CD4-positive, alpha-beta T cell (primary cell): ENCODE data around the gene HHATL. TPM values are rescaled to one million over a fixed set of nuclear protein-coding genes. Genes with fewer than 3 reads are reported as not detected.

Experiments
- ATAC-seq: fragments of 200-7000 bp; cut with Tn5 transposase; one replicate; pipeline ENCODE4 v1.10.0; 2022; ENCODE audit warnings: mild to moderate bottlenecking; ENCODE audit not compliant: poor library complexity
- CTCF ChIA-PET: fragments of 350-600 bp; sonication (Branson Sonifier 250); formaldehyde crosslinking; loops from one replicate; lab custom pipeline; 2021; ENCODE audit warnings: antibody characterized with exemption, inconsistent platforms; lab: Charles Lee
- POLR2A ChIA-PET: fragments of 350-600 bp; sonication (Branson Sonifier 250); formaldehyde crosslinking; loops from one replicate; lab custom pipeline; 2021; ENCODE audit warnings: antibody characterized with exemption, inconsistent platforms; lab: Charles Lee
- DNase-seq, 14 experiments: peaks; one replicate each; pipeline ENCODE4 v3.0.0-alpha.2; 2013 to 2020; ENCODE audit warnings: mixed read lengths in 2 of 14
- H3K27ac ChIP-seq, 2 donors: one replicate each; pipeline versions ENCODE4 v1.5.1 to v1.7.0; 2013; ENCODE audit warnings: low read length in 2 of 2, low read depth in 1 of 2, mild to moderate bottlenecking in 1 of 2
- H3K27me3 ChIP-seq, 2 experiments: 1 replicate in 1 of 2; 2 replicates in 1 of 2; pipeline versions ENCODE4 v1.6.1 to v1.7.0; 2013; ENCODE audit warnings: low read length in 2 of 2, control low read depth in 1 of 2, mild to moderate bottlenecking in 1 of 2, moderate library complexity in 1 of 2; ENCODE audit not compliant: insufficient read depth in 2 of 2, control insufficient read depth in 1 of 2
- H3K36me3 ChIP-seq: one replicate; pipeline ENCODE4 v1.6.1; 2013; ENCODE audit warnings: low read length, control low read depth; ENCODE audit not compliant: insufficient read depth
- H3K4me1 ChIP-seq: one replicate; pipeline ENCODE4 v1.6.1; 2013; ENCODE audit warnings: low read length, control low read depth; ENCODE audit not compliant: insufficient read depth
- H3K4me3 ChIP-seq: one replicate; pipeline ENCODE4 v1.5.1; 2013; ENCODE audit warnings: mild to moderate bottlenecking, low read length, moderate library complexity
- H3K9me3 ChIP-seq, 2 experiments: 1 replicate in 1 of 2; 2 replicates in 1 of 2; pipeline versions ENCODE4 v1.6.1 to v1.7.0; 2013; ENCODE audit warnings: low read length in 2 of 2, mild to moderate bottlenecking in 2 of 2, control low read depth in 1 of 2, moderate library complexity in 1 of 2; ENCODE audit not compliant: control insufficient read depth in 1 of 2, insufficient read depth in 1 of 2
- H3K27ac Mint-ChIP-seq: one replicate; pipeline ENCODE4 v1.8.0; 2020; ENCODE audit warnings: mixed read lengths
- H3K27me3 Mint-ChIP-seq: one replicate; pipeline ENCODE4 v1.8.0; 2021; ENCODE audit warnings: mixed read lengths
- H3K36me3 Mint-ChIP-seq: one replicate; pipeline ENCODE4 v1.8.0; 2021; ENCODE audit warnings: low read depth, mixed read lengths
- H3K4me1 Mint-ChIP-seq: one replicate; pipeline ENCODE4 v1.8.0; 2021; ENCODE audit warnings: low read depth, mixed read lengths
- H3K4me3 Mint-ChIP-seq: one replicate; pipeline ENCODE4 v1.8.0; 2020; ENCODE audit warnings: mild to moderate bottlenecking, mixed read lengths
- H3K9me3 Mint-ChIP-seq: one replicate; pipeline ENCODE4 v1.8.0; 2020; ENCODE audit warnings: mixed read lengths
- intact Hi-C, 2 experiments: fragments of 100-400 bp; cut with DNase I in 1 of 2; cut with micrococcal nuclease in 1 of 2; formaldehyde crosslinking; loops; one replicate each; pipeline versions ENCODE4 v1.15.1 to v1.9.0; 2023 to 2025; cut with DNase I, micrococcal nuclease
- total RNA-seq, 174 experiments: library from RNA in 2 of 174; stranded (reverse) in 2 of 174; gene quantifications; one replicate each; pipeline ENCODE4 v1.2.3 and lab custom pipeline; 2021 to 2026
- TF ChIP-seq, protein P1 (sequence below): fragments of 200-600 bp; IDR thresholded peaks from one replicate; pipeline ENCODE4 v1.8.0; 2022; ENCODE audit warnings: antibody characterized with exemption, mild to moderate bottlenecking

Gene HHATL
- total RNA-seq, 2 experiments from 2014 or later, result not detected

DNA sequence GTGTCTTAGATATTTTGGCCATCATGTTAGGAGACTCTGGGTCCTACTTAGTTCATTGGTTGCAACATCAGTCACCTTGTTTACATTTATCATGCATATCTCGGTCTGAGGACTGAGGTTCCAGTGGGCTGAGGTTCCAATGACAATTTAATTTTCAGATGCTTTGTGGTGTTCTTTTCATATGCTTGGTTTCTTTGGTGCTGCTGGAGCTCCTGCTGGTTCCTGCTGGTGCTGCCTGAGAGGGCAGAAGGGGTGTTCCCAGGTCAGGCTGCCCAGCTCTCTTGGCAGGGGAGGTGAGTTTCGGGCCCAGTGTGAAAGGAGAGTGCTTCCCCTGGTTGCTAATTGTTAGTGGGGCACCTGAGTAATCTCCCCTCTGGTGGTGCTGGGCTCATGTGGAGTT is 24.2 kb downstream of the HHATL start:
- Mint-ChIP-seq H3K4me3 (no peak overlapping the region), H3K4me1 (no peaks in the 10 kb centered on the region), H3K36me3 (no peaks in the 10 kb centered on the region), H3K27me3 (peaks cover 23% of the 10 kb centered on the region), H3K9me3 (peaks cover 6% of the 10 kb centered on the region), H3K27ac (no peak overlapping the region)
- H3K36me3 ChIP-seq, result no peaks in the 10 kb centered on the region
- no peaks in the 10 kb centered on the region for H3K4me1 ChIP-seq
- POLR2A ChIA-PET, result no interaction called here
- H3K9me3 ChIP-seq, result peaks cover 7 to 10% of the 10 kb centered on the region in 2 experiments
- CTCF ChIA-PET, result no interaction called here
- no peaks in the 10 kb centered on the region for H3K27me3 ChIP-seq
- H3K27ac ChIP-seq, result no peak overlapping the region
- ATAC-seq (no peak), DNase-seq (no peak)
- no peak overlapping the region for H3K4me3 ChIP-seq
- TF ChIP-seq, protein P1, sequence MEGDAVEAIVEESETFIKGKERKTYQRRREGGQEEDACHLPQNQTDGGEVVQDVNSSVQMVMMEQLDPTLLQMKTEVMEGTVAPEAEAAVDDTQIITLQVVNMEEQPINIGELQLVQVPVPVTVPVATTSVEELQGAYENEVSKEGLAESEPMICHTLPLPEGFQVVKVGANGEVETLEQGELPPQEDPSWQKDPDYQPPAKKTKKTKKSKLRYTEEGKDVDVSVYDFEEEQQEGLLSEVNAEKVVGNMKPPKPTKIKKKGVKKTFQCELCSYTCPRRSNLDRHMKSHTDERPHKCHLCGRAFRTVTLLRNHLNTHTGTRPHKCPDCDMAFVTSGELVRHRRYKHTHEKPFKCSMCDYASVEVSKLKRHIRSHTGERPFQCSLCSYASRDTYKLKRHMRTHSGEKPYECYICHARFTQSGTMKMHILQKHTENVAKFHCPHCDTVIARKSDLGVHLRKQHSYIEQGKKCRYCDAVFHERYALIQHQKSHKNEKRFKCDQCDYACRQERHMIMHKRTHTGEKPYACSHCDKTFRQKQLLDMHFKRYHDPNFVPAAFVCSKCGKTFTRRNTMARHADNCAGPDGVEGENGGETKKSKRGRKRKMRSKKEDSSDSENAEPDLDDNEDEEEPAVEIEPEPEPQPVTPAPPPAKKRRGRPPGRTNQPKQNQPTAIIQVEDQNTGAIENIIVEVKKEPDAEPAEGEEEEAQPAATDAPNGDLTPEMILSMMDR, result no peak
- intact Hi-C loops, result no loop called here

DNA sequence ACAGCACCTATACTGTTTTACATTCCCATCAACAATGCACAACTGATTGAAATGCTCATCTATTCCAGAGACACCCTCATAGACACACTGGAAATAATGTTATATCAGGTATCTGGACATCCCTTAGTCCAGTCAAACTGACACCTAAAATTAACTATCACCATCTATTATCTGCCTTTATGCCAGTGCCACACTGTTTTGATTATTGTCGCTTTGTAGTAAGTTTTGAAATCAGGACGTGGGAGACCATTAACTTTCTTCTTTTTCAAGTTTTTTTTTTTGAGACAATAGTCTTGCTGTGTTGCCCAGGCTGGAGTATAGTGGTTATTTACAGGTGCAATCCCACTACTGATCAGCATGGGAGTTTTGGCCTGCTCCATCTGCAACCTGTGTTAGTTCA is 26.7 kb downstream of the HHATL start:
- H3K27ac ChIP-seq, result no peak overlapping the region
- TF ChIP-seq, protein P1, result no peak
- intact Hi-C loops, result no loop called here
- H3K36me3 ChIP-seq, result no peaks in the 10 kb centered on the region
- Mint-ChIP-seq H3K27ac (no peak overlapping the region), H3K9me3 (peaks cover 9% of the 10 kb centered on the region), H3K4me1 (no peaks in the 10 kb centered on the region), H3K27me3 (peaks cover 8% of the 10 kb centered on the region), H3K4me3 (no peak overlapping the region), H3K36me3 (no peaks in the 10 kb centered on the region)
- H3K4me3 ChIP-seq, result no peak overlapping the region
- ChIA-PET POLR2A (no interaction called here), CTCF (no interaction called here)
- DNase-seq (no peak), ATAC-seq (no peak)
- H3K27me3 ChIP-seq, result no peaks in the 10 kb centered on the region
- H3K4me1 ChIP-seq, result no peaks in the 10 kb centered on the region
- H3K9me3 ChIP-seq, result peaks cover 10 to 13% of the 10 kb centered on the region in 2 experiments

DNA sequence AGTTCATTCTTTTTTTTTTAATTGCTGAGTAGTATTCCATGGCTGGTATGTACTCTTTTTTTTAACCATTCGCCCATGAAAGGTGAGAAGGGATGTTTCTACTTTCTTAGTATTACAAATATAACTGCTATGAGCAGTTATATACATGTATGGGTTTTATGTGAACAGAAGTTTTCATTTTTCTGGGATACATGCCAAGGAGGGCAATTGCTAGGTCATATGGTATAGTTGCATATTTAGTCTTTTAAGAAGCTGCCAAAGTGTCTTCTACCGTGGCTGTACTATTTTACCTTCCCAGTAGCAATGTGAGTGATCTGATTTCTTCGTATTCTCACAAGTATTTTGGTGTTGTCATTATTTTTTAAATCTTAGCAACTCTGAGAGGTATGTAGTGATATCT is 28.5 kb downstream of the HHATL start:
- TF ChIP-seq, protein P1, result no peak
- Histone ChIP-seq H3K4me3 (no peak overlapping the region), H3K27me3 (no peaks in the 10 kb centered on the region), H3K36me3 (no peaks in the 10 kb centered on the region), H3K4me1 (no peaks in the 10 kb centered on the region), H3K9me3 (peaks cover 10 to 13% of the 10 kb centered on the region in 2 experiments), H3K27ac (no peak overlapping the region)
- Mint-ChIP-seq H3K36me3 (no peaks in the 10 kb centered on the region), H3K27ac (no peak overlapping the region), H3K4me3 (no peak overlapping the region), H3K27me3 (no peaks in the 10 kb centered on the region), H3K9me3 (peaks cover 9% of the 10 kb centered on the region), H3K4me1 (no peaks in the 10 kb centered on the region)
- CTCF ChIA-PET, result no interaction called here
- POLR2A ChIA-PET, result no interaction called here
- ATAC-seq (no peak), DNase-seq (no peak)
- intact Hi-C loops, result no loop called here
